ENCODE measurements around the gene LIPK. TPM values are rescaled to one million over a fixed set of nuclear protein-coding genes. Genes with fewer than 3 reads are reported as not detected.
"Not testable (repeated sequence)": the region's sequence is repeated elsewhere in the genome, so short reads cannot be mapped to it uniquely, and the experiment has no call there.

Gene LIPK
- total RNA-seq, 1 experiment from 2014 or later: not detected

DNA sequence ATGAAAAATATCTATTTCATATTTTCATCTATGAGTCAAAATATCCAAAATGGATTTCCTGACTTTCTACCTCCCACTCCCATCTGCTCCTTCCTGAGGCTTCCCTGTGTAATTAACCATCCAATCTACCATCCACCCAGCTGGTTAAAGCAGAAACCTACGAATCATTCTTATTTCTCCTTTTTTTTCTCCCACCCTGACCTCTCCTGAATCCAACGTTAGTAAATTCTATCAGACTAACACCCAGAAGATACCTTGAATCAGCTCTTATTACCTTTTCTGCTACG is 45.5 kb upstream of the LIPK start:
- no peak overlapping the region for H2AFZ ChIP-seq

DNA sequence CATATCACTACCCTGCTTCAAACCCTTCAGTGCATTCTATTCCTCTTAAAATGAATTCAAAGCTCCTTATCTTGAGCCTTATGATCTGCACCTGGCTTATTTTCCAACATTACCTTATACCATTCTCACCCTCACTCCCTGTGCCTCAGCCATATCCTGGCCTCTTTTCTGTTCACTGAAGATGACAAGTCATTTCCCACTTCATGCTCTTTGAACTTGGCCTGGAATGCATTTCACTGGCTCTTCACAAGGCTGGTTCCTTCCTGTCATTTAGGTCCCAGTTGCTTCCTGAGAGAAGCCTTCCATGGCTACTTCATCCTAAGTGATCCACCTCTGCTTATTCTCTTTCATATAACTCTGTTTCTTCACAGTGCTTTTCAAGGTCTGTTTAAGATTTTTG is 45.0 kb upstream of the LIPK start:
- no peak for DNase-seq
- no peaks in the 10 kb centered on the region for H3K9me3 ChIP-seq (ENCODE audit: insufficient read depth, low read depth)
- no peak overlapping the region for H2AFZ ChIP-seq
- no peaks in the 10 kb centered on the region for H3K9me2 ChIP-seq (ENCODE audit: insufficient read depth)
- H3K27ac ChIP-seq: no peak overlapping the region
- no TSS peak for BruUV-seq (replicated peaks)
- H3F3A ChIP-seq (ENCODE audit: insufficient read depth, low read depth): no peaks in the 10 kb centered on the region
- no peaks in the 10 kb centered on the region for H3K36me3 ChIP-seq (ENCODE audit: low read depth)
- H3K4me3 ChIP-seq: no peak overlapping the region
- CTCF ChIA-PET: no interaction called here
- intact Hi-C loops (cut with micrococcal nuclease; ENCODE audit: unreplicated experiment): no loop called here
- H3K27me3 ChIP-seq (ENCODE audit: insufficient read depth, low read depth): no peaks in the 10 kb centered on the region
- H3K4me2 ChIP-seq: no peak overlapping the region
- no peaks in the 10 kb centered on the region for H3K4me1 ChIP-seq (replicated peaks; ENCODE audit: insufficient read depth)
- no peak for TF ChIP-seq EZH2 (IDR thresholded peaks at IDR 0.05; ENCODE audit: low read depth)
- TF ChIP-seq, protein P1, sequence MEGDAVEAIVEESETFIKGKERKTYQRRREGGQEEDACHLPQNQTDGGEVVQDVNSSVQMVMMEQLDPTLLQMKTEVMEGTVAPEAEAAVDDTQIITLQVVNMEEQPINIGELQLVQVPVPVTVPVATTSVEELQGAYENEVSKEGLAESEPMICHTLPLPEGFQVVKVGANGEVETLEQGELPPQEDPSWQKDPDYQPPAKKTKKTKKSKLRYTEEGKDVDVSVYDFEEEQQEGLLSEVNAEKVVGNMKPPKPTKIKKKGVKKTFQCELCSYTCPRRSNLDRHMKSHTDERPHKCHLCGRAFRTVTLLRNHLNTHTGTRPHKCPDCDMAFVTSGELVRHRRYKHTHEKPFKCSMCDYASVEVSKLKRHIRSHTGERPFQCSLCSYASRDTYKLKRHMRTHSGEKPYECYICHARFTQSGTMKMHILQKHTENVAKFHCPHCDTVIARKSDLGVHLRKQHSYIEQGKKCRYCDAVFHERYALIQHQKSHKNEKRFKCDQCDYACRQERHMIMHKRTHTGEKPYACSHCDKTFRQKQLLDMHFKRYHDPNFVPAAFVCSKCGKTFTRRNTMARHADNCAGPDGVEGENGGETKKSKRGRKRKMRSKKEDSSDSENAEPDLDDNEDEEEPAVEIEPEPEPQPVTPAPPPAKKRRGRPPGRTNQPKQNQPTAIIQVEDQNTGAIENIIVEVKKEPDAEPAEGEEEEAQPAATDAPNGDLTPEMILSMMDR (conservative IDR thresholded peaks at IDR 0.05): no peak
- H4K20me1 ChIP-seq (ENCODE audit: insufficient read depth): no peaks in the 10 kb centered on the region
- POLR2A ChIA-PET (ENCODE audit: unreplicated experiment): no interaction called here
- H3K79me2 ChIP-seq (ENCODE audit: low read depth): no peaks in the 10 kb centered on the region

More for the DNA sequence above, 45.5 kb upstream of the LIPK start:
- CTCF ChIA-PET: no interaction called here
- Histone ChIP-seq H3K27me3 (ENCODE audit: insufficient read depth, low read depth) (no peaks in the 10 kb centered on the region), H3K27ac (no peak overlapping the region), H3K79me2 (ENCODE audit: low read depth) (no peaks in the 10 kb centered on the region), H3K36me3 (ENCODE audit: low read depth) (no peaks in the 10 kb centered on the region), H3K9me3 (ENCODE audit: insufficient read depth, low read depth) (no peaks in the 10 kb centered on the region), H3F3A (ENCODE audit: insufficient read depth, low read depth) (no peaks in the 10 kb centered on the region), H3K4me3 (no peak overlapping the region), H4K20me1 (ENCODE audit: insufficient read depth) (no peaks in the 10 kb centered on the region), H3K9me2 (ENCODE audit: insufficient read depth) (no peaks in the 10 kb centered on the region), H3K4me2 (no peak overlapping the region), H3K4me1 (replicated peaks; ENCODE audit: insufficient read depth) (no peaks in the 10 kb centered on the region)
- POLR2A ChIA-PET (ENCODE audit: unreplicated experiment): no interaction called here
- no TSS peak for BruUV-seq (replicated peaks)
- no peak for DNase-seq
- no peak for TF ChIP-seq EZH2 (IDR thresholded peaks at IDR 0.05; ENCODE audit: low read depth)
- TF ChIP-seq, protein P1 (conservative IDR thresholded peaks at IDR 0.05): no peak
- intact Hi-C loops (cut with micrococcal nuclease; ENCODE audit: unreplicated experiment): no loop called here

DNA sequence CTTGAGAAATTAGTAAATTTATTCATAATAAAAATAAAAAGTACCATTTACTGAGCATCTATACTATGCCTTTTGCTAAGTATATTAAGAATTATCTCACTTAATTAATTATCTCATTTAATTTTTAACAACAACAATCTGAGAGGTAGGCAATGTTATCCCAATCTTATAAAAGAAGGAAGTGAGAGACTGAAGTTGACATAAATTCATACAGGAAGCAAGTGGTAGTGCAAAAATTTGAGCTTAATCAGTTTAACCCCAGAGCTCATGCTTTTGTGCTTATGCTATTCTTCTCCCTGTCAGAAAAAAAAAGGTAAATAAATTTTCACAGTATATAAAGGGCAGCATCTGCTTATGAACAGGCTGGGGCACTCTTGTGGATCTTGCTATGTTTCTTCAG is 44.5 kb upstream of the LIPK start:
- intact Hi-C loops (cut with micrococcal nuclease; ENCODE audit: unreplicated experiment): no loop called here
- TF ChIP-seq, protein P1 (conservative IDR thresholded peaks at IDR 0.05): no peak
- no peak for TF ChIP-seq EZH2 (IDR thresholded peaks at IDR 0.05; ENCODE audit: low read depth)
- H3K27ac ChIP-seq: no peak overlapping the region
- H3F3A ChIP-seq (ENCODE audit: insufficient read depth, low read depth): no peaks in the 10 kb centered on the region
- CTCF ChIA-PET: no interaction called here
- H3K79me2 ChIP-seq (ENCODE audit: low read depth): no peaks in the 10 kb centered on the region
- H3K9me2 ChIP-seq (ENCODE audit: insufficient read depth): no peaks in the 10 kb centered on the region
- no peak for DNase-seq
- no peak overlapping the region for H3K4me2 ChIP-seq
- H4K20me1 ChIP-seq (ENCODE audit: insufficient read depth): no peaks in the 10 kb centered on the region
- POLR2A ChIA-PET (ENCODE audit: unreplicated experiment): no interaction called here
- no peaks in the 10 kb centered on the region for H3K27me3 ChIP-seq (ENCODE audit: insufficient read depth, low read depth)
- no peak overlapping the region for H3K4me3 ChIP-seq
- no TSS peak for BruUV-seq (replicated peaks)
- no peaks in the 10 kb centered on the region for H3K9me3 ChIP-seq (ENCODE audit: insufficient read depth, low read depth)
- no peaks in the 10 kb centered on the region for H3K4me1 ChIP-seq (replicated peaks; ENCODE audit: insufficient read depth)
- no peak overlapping the region for H2AFZ ChIP-seq
- no peaks in the 10 kb centered on the region for H3K36me3 ChIP-seq (ENCODE audit: low read depth)

DNA sequence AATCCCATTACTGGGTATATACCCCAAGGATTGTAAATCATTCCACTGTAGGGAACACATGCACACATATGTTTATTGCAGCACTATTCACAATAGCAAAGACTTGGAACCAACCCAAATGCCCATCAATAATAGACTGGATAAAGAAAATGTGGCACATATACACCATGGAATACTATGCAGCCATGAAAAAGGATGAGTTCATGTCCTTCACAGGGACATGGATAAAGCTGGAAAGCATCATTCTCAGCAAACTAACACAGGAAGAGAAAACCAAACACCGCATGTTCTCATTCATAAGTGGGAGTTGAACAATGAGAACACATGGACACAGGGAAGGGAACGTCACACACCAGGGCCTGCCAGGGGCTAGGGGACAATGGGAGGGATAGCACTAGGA is 42.9 kb upstream of the LIPK start:
- H3K27ac ChIP-seq; H2AFZ ChIP-seq; H3K79me2 ChIP-seq (ENCODE audit: low read depth); POLR2A ChIA-PET (ENCODE audit: unreplicated experiment); DNase-seq; H4K20me1 ChIP-seq (ENCODE audit: insufficient read depth); intact Hi-C loops (cut with micrococcal nuclease; ENCODE audit: unreplicated experiment); H3K27me3 ChIP-seq (ENCODE audit: insufficient read depth, low read depth); BruUV-seq (replicated peaks); H3K9me2 ChIP-seq (ENCODE audit: insufficient read depth); H3F3A ChIP-seq (ENCODE audit: insufficient read depth, low read depth); H3K4me3 ChIP-seq; H3K4me2 ChIP-seq; CTCF ChIA-PET; H3K9me3 ChIP-seq (ENCODE audit: insufficient read depth, low read depth); H3K36me3 ChIP-seq (ENCODE audit: low read depth); H3K4me1 ChIP-seq (replicated peaks; ENCODE audit: insufficient read depth): not testable (repeated sequence)
